ENCODE measurements around the gene SOCS1. TPM values are rescaled to one million over a fixed set of nuclear protein-coding genes. Genes with fewer than 3 reads are reported as not detected.

Gene SOCS1
- total and polyA plus RNA-seq, 2 experiments from 2014 or later, result 84.7 to 104 TPM

DNA sequence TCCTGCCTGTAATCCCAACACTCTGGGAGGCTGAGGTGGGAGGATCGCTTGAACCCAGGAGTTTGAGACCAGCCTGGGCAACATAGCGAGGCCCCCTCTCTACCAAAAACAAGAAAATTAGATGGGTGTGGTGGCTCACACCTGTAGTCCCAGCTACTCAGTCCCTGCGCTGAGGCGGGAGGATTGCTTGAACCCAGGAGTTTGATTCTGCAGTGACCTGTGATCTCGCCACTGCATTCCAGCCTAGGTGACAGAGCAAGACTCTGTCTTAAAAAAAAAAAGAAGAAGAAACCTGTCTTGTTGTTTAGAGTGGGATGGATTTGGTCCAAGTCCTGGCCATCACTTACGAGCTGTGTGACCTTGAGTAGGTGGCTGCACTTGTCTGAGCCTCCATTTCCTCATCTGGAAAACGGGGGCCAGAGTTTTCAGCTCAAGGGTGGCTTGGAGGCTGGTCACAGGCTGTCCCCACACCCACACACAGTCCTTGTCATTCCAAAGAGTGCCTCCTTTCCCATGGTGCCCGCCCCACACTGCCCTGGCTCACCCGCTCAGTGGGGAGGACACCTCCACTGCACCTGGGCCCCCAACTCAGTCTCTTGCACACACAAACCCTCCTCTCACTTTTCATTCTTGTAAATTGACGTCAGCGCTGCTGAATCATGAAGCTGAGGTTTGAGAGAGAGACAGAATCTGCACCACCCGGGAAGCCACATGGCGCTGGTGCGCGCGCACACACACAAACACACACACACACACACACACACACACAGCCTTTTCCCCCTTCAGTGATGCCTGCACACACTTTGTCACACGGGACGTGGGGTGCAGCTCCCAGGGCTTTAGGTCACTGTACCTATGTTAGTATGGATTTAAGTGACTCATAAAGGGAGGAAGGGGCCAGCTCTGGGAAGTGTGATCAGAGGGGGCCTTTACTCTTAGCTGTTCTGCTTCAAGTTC, 4.2 kb downstream of the SOCS1 start:
- Mint-ChIP-seq H3K27me3 (ENCODE audit: insufficient read depth, low read depth, poor library complexity) (peaks cover 21% of the 10 kb centered on the region), H3K9me3 (no peaks in the 10 kb centered on the region), H3K27ac (peak overlapping the region; percentile 89; the same call in 1 of the 2 replicates), H3K4me1 (peaks cover 27% of the 10 kb centered on the region), H3K36me3 (ENCODE audit: low read depth) (peaks cover 27% of the 10 kb centered on the region), H3K4me3 (no peak overlapping the region; the same call in 2 of the 3 replicates)
- peaks cover 33% of the 10 kb centered on the region for H3K79me2 ChIP-seq (replicated peaks; ENCODE audit: insufficient read depth)
- peaks cover 55% of the 10 kb centered on the region for H3F3A ChIP-seq (replicated peaks; ENCODE audit: low read depth)
- H4K20me1 ChIP-seq (replicated peaks; ENCODE audit: insufficient read depth), result peaks cover 21% of the 10 kb centered on the region
- no peak overlapping the region for H2AFZ ChIP-seq
- peak overlapping the region; percentile 89 for H3K4me3 ChIP-seq
- ATAC-seq, result no peak
- peak overlapping the region; percentile 96; the same call in 1 of the 2 replicates for H3K4me2 ChIP-seq
- peak overlapping the region; percentile 90 for H3K27ac ChIP-seq (ENCODE audit: low read depth)
- no peaks in the 10 kb centered on the region for H3K27me3 ChIP-seq (ENCODE audit: insufficient read depth)
- no peak for TF ChIP-seq EZH2 (IDR thresholded peaks at IDR 0.05; ENCODE audit: low read depth, unreplicated experiment)
- TF ChIP-seq, protein P1, sequence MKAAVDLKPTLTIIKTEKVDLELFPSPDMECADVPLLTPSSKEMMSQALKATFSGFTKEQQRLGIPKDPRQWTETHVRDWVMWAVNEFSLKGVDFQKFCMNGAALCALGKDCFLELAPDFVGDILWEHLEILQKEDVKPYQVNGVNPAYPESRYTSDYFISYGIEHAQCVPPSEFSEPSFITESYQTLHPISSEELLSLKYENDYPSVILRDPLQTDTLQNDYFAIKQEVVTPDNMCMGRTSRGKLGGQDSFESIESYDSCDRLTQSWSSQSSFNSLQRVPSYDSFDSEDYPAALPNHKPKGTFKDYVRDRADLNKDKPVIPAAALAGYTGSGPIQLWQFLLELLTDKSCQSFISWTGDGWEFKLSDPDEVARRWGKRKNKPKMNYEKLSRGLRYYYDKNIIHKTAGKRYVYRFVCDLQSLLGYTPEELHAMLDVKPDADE (IDR thresholded peaks at IDR 0.05), result no peak
- TF ChIP-seq POLR2AphosphoS5 (IDR thresholded peaks at IDR 0.05; ENCODE audit: low read depth), result peak; percentile 75
- no peak for TF ChIP-seq JUNB (IDR thresholded peaks at IDR 0.05; ENCODE audit: unreplicated experiment)
- H3K9me2 ChIP-seq (ENCODE audit: insufficient read depth), result no peaks in the 10 kb centered on the region
- H3K36me3 ChIP-seq (ENCODE audit: insufficient read depth), result peaks cover 21% of the 10 kb centered on the region
- no peak for DNase-seq (ENCODE audit: low spot score)
- H3K4me1 ChIP-seq (ENCODE audit: insufficient read depth), result peaks cover 28% of the 10 kb centered on the region

DNA sequence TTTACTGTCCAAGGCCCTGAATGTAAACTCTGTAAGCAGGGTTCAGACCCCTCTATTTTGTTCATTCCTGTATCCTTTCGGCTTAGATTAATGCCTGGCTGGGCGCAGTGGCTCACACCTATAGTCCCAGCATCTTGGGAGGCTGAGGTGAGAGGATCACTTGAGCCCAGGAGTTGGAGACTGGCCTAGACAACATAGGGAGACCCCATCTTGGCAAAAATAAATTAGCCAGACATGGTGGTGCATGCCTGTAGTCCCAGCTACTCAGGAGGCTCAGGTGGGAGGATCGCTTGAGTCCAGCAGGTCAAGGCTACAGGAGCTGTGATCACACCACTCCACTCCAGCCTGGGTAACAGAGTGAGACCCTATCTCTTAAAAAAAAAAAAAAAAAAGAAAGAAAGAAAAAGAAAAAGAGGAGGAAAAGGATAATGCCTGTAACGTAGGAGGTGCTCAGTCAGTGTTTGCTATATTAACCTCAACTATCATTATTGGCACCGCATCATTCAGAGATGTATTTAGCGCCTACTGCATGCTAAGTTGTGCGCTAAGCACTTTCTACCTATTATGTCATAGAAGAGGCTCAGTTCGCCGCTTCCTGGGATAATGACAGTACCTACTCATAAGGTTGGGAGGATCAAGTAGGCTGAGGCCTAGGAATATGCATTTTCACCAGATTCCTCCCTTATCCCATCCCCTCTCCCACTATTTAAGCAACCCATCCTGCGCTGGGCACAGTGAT, 5.0 kb downstream of the SOCS1 start:
- H3K4me2 ChIP-seq, result peak overlapping the region; percentile 23; the same call in 1 of the 2 replicates
- Mint-ChIP-seq H3K27ac (no peak overlapping the region), H3K27me3 (ENCODE audit: insufficient read depth, low read depth, poor library complexity) (peaks cover 17% of the 10 kb centered on the region), H3K4me1 (peaks cover 27% of the 10 kb centered on the region), H3K36me3 (ENCODE audit: low read depth) (peaks cover 27% of the 10 kb centered on the region), H3K4me3 (no peak overlapping the region), H3K9me3 (no peaks in the 10 kb centered on the region)
- TF ChIP-seq ZNF114 (CRISPR knock-in tag; IDR thresholded peaks at IDR 0.05) (no peak), POLR2AphosphoS5 (IDR thresholded peaks at IDR 0.05; ENCODE audit: low read depth) (0 out of 2 replicates have a peak, but pooled peaks have one; percentile 18), ZNF331 (CRISPR knock-in tag; IDR thresholded peaks at IDR 0.05; ENCODE audit: low read depth) (no peak), CREB1 (CRISPR knock-in tag; IDR thresholded peaks at IDR 0.05; ENCODE audit: low read depth) (no peak)
- peaks cover 21% of the 10 kb centered on the region for H3K36me3 ChIP-seq (ENCODE audit: insufficient read depth)
- H3K27me3 ChIP-seq (ENCODE audit: insufficient read depth), result no peaks in the 10 kb centered on the region
- ATAC-seq, result no peak
- no peak for DNase-seq (ENCODE audit: low spot score)
- no peak overlapping the region for H3K4me3 ChIP-seq
- H2AFZ ChIP-seq, result no peak overlapping the region
- H3K4me1 ChIP-seq (ENCODE audit: insufficient read depth), result peaks cover 28% of the 10 kb centered on the region
- H3F3A ChIP-seq (replicated peaks; ENCODE audit: low read depth), result peaks cover 55% of the 10 kb centered on the region
- H4K20me1 ChIP-seq (replicated peaks; ENCODE audit: insufficient read depth), result peaks cover 21% of the 10 kb centered on the region
- H3K27ac ChIP-seq (ENCODE audit: low read depth), result peak overlapping the region; percentile 91
- H3K79me2 ChIP-seq (replicated peaks; ENCODE audit: insufficient read depth), result peaks cover 33% of the 10 kb centered on the region
- no peaks in the 10 kb centered on the region for H3K9me2 ChIP-seq (ENCODE audit: insufficient read depth)
